Measurements from ENCODE around the gene UBIAD1.

GRCh38 chr1:11286735-11287410 lies 13.9 kb downstream of the UBIAD1 start:
- TF ChIP-seq SUZ12 (IDR thresholded peaks at IDR 0.05; ENCODE audit: extremely low read depth, insufficient read depth, insufficient read length): no peak
- TF ChIP-seq ZNF274 (IDR thresholded peaks at IDR 0.05; ENCODE audit: low read depth, low read length): no peak
- no peak for TF ChIP-seq YY1 (IDR thresholded peaks at IDR 0.05; ENCODE audit: insufficient read depth, insufficient read length)
